Sigmoid colon (tissue), 3 donors: ENCODE measurements around the gene SEMA4G.

Experiments
- CTCF ChIP-seq, 4 experiments: fragments of 450-650 bp in 3 of 4; fragments of 200-600 bp in 1 of 4; IDR thresholded peaks; one replicate each; pipeline ENCODE4 v1.5.1; 2016 to 2019; ENCODE audit warnings: antibody characterized with exemption in 4 of 4, mild to moderate bottlenecking in 3 of 4, moderate library complexity in 2 of 4
- POLR2A ChIP-seq, 2 donors: fragments of 450-650 bp; IDR thresholded peaks; one replicate each; pipeline ENCODE4 v1.6.1; 2016; ENCODE audit warnings: antibody characterized with exemption in 2 of 2, mild to moderate bottlenecking in 2 of 2, moderate library complexity in 2 of 2

GRCh38 chr10:100997360-100998182 lies 28.3 kb downstream of the SEMA4G start:
- TF ChIP-seq CTCF (IDR thresholded peaks at IDR 0.05) (peak; percentile 78 to 97 (median 94)), POLR2A (IDR thresholded peaks at IDR 0.05) (peak in 1 of 2 donors; percentile 18)
